ENCODE data around the gene ASB4.

Gene ASB4

GRCh38 chr7:95543312-95543711, 57.6 kb downstream of the ASB4 start:
- H3K4me3 Mint-ChIP-seq, result no peak overlapping the region
- H3K36me3 Mint-ChIP-seq (ENCODE audit: low read depth), result no peaks in the 10 kb centered on the region
- H3K27ac Mint-ChIP-seq, result peak overlapping the region; percentile 29
- H3K4me1 Mint-ChIP-seq, result no peaks in the 10 kb centered on the region
- no peak for DNase-seq
- no peaks in the 10 kb centered on the region for H3K9me3 Mint-ChIP-seq
- TF ChIP-seq, protein P1, sequence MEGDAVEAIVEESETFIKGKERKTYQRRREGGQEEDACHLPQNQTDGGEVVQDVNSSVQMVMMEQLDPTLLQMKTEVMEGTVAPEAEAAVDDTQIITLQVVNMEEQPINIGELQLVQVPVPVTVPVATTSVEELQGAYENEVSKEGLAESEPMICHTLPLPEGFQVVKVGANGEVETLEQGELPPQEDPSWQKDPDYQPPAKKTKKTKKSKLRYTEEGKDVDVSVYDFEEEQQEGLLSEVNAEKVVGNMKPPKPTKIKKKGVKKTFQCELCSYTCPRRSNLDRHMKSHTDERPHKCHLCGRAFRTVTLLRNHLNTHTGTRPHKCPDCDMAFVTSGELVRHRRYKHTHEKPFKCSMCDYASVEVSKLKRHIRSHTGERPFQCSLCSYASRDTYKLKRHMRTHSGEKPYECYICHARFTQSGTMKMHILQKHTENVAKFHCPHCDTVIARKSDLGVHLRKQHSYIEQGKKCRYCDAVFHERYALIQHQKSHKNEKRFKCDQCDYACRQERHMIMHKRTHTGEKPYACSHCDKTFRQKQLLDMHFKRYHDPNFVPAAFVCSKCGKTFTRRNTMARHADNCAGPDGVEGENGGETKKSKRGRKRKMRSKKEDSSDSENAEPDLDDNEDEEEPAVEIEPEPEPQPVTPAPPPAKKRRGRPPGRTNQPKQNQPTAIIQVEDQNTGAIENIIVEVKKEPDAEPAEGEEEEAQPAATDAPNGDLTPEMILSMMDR (IDR thresholded peaks at IDR 0.05), result no peak
- H3K27me3 Mint-ChIP-seq (ENCODE audit: low read depth, poor library complexity), result peaks cover 18% of the 10 kb centered on the region

DNA sequence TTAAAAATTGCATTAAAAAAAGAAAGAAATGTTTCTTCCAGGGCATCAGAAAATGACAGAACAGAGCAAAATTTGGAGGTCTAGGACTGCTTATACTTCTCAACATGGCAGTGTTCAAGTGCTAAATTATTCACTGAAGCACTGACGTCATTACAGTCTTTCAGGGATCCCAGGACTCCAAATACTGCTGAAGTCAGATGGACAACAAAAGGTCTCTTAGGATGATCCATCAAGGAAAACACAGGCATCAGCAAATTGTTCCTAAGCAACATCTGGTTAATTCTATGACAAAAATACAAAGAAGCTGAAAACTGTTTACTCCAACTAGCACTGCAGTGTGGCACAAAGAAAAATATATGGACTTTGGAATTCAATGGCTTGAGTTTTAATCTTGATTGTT, 58.4 kb downstream of the ASB4 start:
- no peak for DNase-seq
- Mint-ChIP-seq H3K4me1 (no peaks in the 10 kb centered on the region), H3K4me3 (no peak overlapping the region), H3K27me3 (ENCODE audit: low read depth, poor library complexity) (peaks cover 14% of the 10 kb centered on the region), H3K27ac (no peak overlapping the region), H3K36me3 (ENCODE audit: low read depth) (no peaks in the 10 kb centered on the region), H3K9me3 (no peaks in the 10 kb centered on the region)
- TF ChIP-seq, protein P1 (IDR thresholded peaks at IDR 0.05), result no peak

- peaks cover 6% of the 10 kb centered on the region for H3K27me3 Mint-ChIP-seq (ENCODE audit: low read depth, poor library complexity)
- TF ChIP-seq, protein P1 (IDR thresholded peaks at IDR 0.05), result peak; percentile 51
- H3K4me3 Mint-ChIP-seq, result no peak overlapping the region
- no peaks in the 10 kb centered on the region for H3K9me3 Mint-ChIP-seq
- DNase-seq, result peak; percentile 18
- no peak overlapping the region for H3K27ac Mint-ChIP-seq
- peaks cover 7% of the 10 kb centered on the region for H3K4me1 Mint-ChIP-seq
- H3K36me3 Mint-ChIP-seq (ENCODE audit: low read depth), result no peaks in the 10 kb centered on the region
Measured at GRCh38 chr7:95545007-95545615, 59.4 kb downstream of the ASB4 start.

DNA sequence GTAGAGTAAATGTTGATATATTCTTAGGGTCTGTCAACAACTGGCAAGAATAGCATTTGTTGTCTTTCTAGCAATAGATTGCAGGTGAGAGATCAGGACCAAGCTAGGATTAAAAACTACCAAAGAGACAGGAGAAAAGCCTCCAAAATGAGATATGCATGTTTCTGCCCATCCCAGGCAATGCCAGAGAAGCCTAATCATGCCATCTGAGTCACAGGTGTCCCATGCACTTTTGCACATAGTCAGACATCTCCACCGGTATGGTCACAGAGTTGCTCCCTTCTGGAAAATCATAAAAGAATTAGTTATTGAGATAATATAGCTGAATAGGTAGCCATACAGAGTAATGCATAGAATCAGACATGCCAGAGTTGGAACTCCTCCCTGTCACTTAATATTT, 59.9 kb downstream of the ASB4 start:
- Mint-ChIP-seq H3K4me3 (no peak overlapping the region), H3K36me3 (ENCODE audit: low read depth) (no peaks in the 10 kb centered on the region), H3K27ac (no peak overlapping the region), H3K27me3 (ENCODE audit: low read depth, poor library complexity) (no peaks in the 10 kb centered on the region), H3K4me1 (peaks cover 13% of the 10 kb centered on the region), H3K9me3 (no peaks in the 10 kb centered on the region)
- no peak for DNase-seq
- TF ChIP-seq, protein P1 (IDR thresholded peaks at IDR 0.05), result no peak

DNA sequence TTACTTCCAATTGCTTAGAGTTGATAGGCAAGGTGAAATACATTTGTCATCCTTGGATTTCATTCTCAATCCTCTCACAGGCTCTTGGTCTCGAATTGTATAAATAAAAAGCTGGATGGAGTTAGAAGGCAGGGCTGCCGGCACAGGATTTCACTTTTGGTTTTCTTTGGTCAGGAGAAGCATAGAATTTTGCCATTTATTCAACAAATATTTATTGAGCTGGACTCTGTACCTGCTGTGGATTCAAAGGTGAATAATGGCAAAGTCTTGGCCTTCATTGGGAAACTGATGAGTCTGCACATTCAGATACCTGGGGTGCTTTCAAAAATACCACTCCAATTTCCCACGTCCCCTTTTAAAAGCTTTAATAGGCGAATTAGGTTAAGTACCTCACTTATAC, 60.9 kb downstream of the ASB4 start:
- Mint-ChIP-seq H3K27ac (no peak overlapping the region), H3K9me3 (no peaks in the 10 kb centered on the region), H3K4me1 (peaks cover 17% of the 10 kb centered on the region), H3K27me3 (ENCODE audit: low read depth, poor library complexity) (no peaks in the 10 kb centered on the region), H3K4me3 (no peak overlapping the region), H3K36me3 (ENCODE audit: low read depth) (no peaks in the 10 kb centered on the region)
- no peak for DNase-seq
- TF ChIP-seq, protein P1 (IDR thresholded peaks at IDR 0.05), result no peak
